Mesenchymal stem cell (in vitro differentiated cells and primary cell): ENCODE data around the gene GABBR2.

Experiments
- DNase-seq: peaks from one replicate; pipeline ENCODE4 v3.0.0-alpha.2; 2013
- H2AFZ ChIP-seq: one replicate; pipeline ENCODE4 v1.6.1; 2013; ENCODE audit warnings: low read depth, mild to moderate bottlenecking, control low read depth, inconsistent platforms, low read length, moderate library complexity
- H2AK5ac ChIP-seq: 2 replicates; pipeline ENCODE4 v1.6.1; 2013; ENCODE audit warnings: low read length, moderate library complexity, mild to moderate bottlenecking, inconsistent platforms; ENCODE audit not compliant: severe bottlenecking
- H2BK120ac ChIP-seq: one replicate; pipeline ENCODE4 v1.6.1; 2013; ENCODE audit warnings: low read depth, mild to moderate bottlenecking, inconsistent platforms, low read length, moderate library complexity
- H2BK12ac ChIP-seq, 2 experiments: one replicate each; pipeline ENCODE4 v1.6.1; 2013; ENCODE audit warnings: inconsistent platforms in 2 of 2, low read length in 2 of 2, mild to moderate bottlenecking in 2 of 2, moderate library complexity in 2 of 2, control low read depth in 1 of 2
- H2BK15ac ChIP-seq: one replicate; pipeline ENCODE4 v1.6.1; 2013; ENCODE audit warnings: mild to moderate bottlenecking, low read depth, inconsistent platforms; ENCODE audit not compliant: poor library complexity, severe bottlenecking
- H2BK5ac ChIP-seq: 2 replicates; pipeline ENCODE4 v1.6.1; 2013; ENCODE audit warnings: low read depth, mild to moderate bottlenecking, low read length, control low read depth, inconsistent platforms; ENCODE audit not compliant: poor library complexity, severe bottlenecking
- H3K14ac ChIP-seq, 2 experiments: one replicate each; pipeline ENCODE4 v1.6.1; 2013; ENCODE audit warnings: inconsistent platforms in 2 of 2, low read length in 2 of 2, control low read depth in 1 of 2, mild to moderate bottlenecking in 1 of 2, moderate library complexity in 1 of 2
- H3K18ac ChIP-seq, 2 experiments: one replicate each; pipeline ENCODE4 v1.6.1; 2013; ENCODE audit warnings: inconsistent platforms in 2 of 2, low read length in 2 of 2, control low read depth in 1 of 2, low read depth in 1 of 2, mild to moderate bottlenecking in 1 of 2
- H3K23ac ChIP-seq, 2 experiments: one replicate each; pipeline ENCODE4 v1.6.1; 2013; ENCODE audit warnings: inconsistent platforms in 2 of 2, low read length in 2 of 2, mild to moderate bottlenecking in 2 of 2, moderate library complexity in 2 of 2, control low read depth in 1 of 2
- H3K27ac ChIP-seq: 2 replicates; pipeline ENCODE4 v1.5.1; 2013; ENCODE audit warnings: mild to moderate bottlenecking, moderate library complexity, low read length, control low read depth, inconsistent platforms; ENCODE audit not compliant: poor library complexity, severe bottlenecking
- H3K27me3 ChIP-seq, 2 experiments: 2 replicates each; pipeline versions ENCODE4 v1.6.1 to v1.7.0; 2013; ENCODE audit warnings: low read length in 2 of 2, mild to moderate bottlenecking in 2 of 2, moderate library complexity in 2 of 2, control low read depth in 1 of 2, inconsistent platforms in 1 of 2; ENCODE audit not compliant: control insufficient read depth in 1 of 2, insufficient read depth in 1 of 2
- H3K36me3 ChIP-seq, 2 experiments: 2 replicates each; pipeline versions ENCODE4 v1.6.1 to v1.7.0; 2013; ENCODE audit warnings: low read length in 2 of 2, control low read depth in 1 of 2, inconsistent platforms in 1 of 2, low read depth in 1 of 2, mild to moderate bottlenecking in 1 of 2; ENCODE audit not compliant: insufficient read depth in 2 of 2, control insufficient read depth in 1 of 2
- H3K4ac ChIP-seq, 2 experiments: one replicate each; pipeline ENCODE4 v1.6.1; 2013; ENCODE audit warnings: inconsistent platforms in 2 of 2, low read length in 2 of 2, mild to moderate bottlenecking in 2 of 2, moderate library complexity in 2 of 2, control low read depth in 1 of 2, low read depth in 1 of 2
- H3K4me1 ChIP-seq: 2 replicates; pipeline ENCODE4 v1.6.1; 2013; ENCODE audit warnings: low read depth, low read length, control low read depth; ENCODE audit not compliant: control insufficient read depth, insufficient read depth
- H3K4me2 ChIP-seq: 2 replicates; pipeline ENCODE4 v1.6.1; 2013; ENCODE audit warnings: low read length, mild to moderate bottlenecking, inconsistent platforms; ENCODE audit not compliant: poor library complexity, severe bottlenecking
- H3K4me3 ChIP-seq, 2 experiments: 2 replicates each; pipeline versions ENCODE4 v1.5.1 to v1.7.0; 2013; ENCODE audit warnings: low read length in 2 of 2, mild to moderate bottlenecking in 2 of 2, control low read depth in 1 of 2, low read depth in 1 of 2; ENCODE audit not compliant: insufficient read depth in 1 of 2
- H3K79me1 ChIP-seq: replicated peaks from 2 replicates; pipeline ENCODE4 v1.6.1; 2013; ENCODE audit warnings: mild to moderate bottlenecking, control low read depth, low read length, inconsistent platforms; ENCODE audit not compliant: poor library complexity, severe bottlenecking
- H3K9ac ChIP-seq: 2 replicates; pipeline ENCODE4 v1.7.0; 2013; ENCODE audit warnings: mild to moderate bottlenecking, low read length, moderate library complexity
- H3K9me3 ChIP-seq: 2 replicates; pipeline ENCODE4 v1.7.0; 2013; ENCODE audit warnings: mild to moderate bottlenecking, low read length; ENCODE audit not compliant: control insufficient read depth
- H4K8ac ChIP-seq: one replicate; pipeline ENCODE4 v1.6.1; 2013; ENCODE audit warnings: inconsistent platforms, mild to moderate bottlenecking, low read length, moderate library complexity
- H4K91ac ChIP-seq: one replicate; pipeline ENCODE4 v1.6.1; 2013; ENCODE audit warnings: mild to moderate bottlenecking, low read length, inconsistent platforms
- whole genome bisulfite sequencing: methylation state at CpG from one replicate; pipeline ENCODE4 v1.1.7; 2013; ENCODE audit warnings: mixed read lengths; 5-methylcytosine and 5-hydroxymethylcytosine counted together

The GABBR2 gene

DNA sequence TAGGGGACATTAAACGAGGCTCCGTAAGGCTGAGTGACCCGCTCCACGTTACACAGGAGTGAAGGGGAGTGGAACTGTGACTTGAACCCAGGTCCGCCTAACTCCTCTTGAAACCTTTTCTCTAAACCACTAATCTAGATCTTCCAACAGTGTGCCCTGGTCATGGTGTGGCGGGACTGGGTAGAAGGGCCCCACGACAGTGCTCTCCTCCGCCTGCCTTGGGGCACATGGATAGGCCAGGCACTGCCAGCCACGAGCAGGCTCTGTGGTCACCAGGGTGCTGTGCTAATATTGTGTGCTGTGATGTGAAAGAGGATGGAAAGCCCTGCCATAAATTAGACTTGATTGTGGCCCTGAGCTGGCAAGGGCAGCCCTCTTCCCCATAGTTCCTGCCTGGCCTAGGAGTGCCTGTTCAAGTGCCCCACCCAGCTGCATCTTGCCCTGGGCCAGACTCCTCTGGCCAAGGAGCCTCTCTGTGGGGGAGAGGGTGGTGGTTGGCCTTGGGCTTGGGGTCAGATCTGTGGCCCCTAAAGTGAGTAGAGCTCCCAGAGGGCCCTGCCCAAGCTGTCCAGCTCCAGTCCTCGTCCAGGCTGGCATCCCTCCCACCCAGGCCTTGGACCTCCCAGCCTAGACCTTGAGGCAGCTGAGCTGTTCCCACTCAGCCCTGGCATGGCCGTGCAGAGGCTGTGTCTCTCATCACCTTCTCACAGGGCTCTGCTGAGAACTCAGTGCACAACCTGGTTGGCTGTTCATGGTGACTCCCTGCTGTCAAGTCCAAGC lies 385.5 kb downstream of the GABBR2 start:
- no peak overlapping the region for H2BK120ac ChIP-seq
- WGBS, result 96% methylated on average over 9 of the region's 11 CpGs
- H2BK5ac ChIP-seq, result no peak overlapping the region
- no peak overlapping the region for H3K27ac ChIP-seq
- H3K18ac ChIP-seq, result peak overlapping the region; percentile 3 to 46
- H3K4me1 ChIP-seq, result peaks cover 12% of the 10 kb centered on the region
- H3K27me3 ChIP-seq, result no peaks in the 10 kb centered on the region
- H2BK12ac ChIP-seq, result peak overlapping the region in 1 of 2 experiments; percentile 1
- H3K9me3 ChIP-seq, result no peaks in the 10 kb centered on the region
- no peak overlapping the region for H3K9ac ChIP-seq
- no peak overlapping the region for H3K23ac ChIP-seq
- no peak overlapping the region for H3K4me3 ChIP-seq
- no peak overlapping the region for H2AFZ ChIP-seq
- peak overlapping the region in 1 of 2 experiments; percentile 88 for H3K4ac ChIP-seq
- peak overlapping the region; percentile 56 for H4K8ac ChIP-seq
- H3K4me2 ChIP-seq, result no peak overlapping the region
- no peaks in the 10 kb centered on the region for H3K36me3 ChIP-seq
- peak overlapping the region; percentile 31 for H2AK5ac ChIP-seq
- H4K91ac ChIP-seq, result peak overlapping the region; percentile 74
- no peak overlapping the region for H2BK15ac ChIP-seq
- H3K79me1 ChIP-seq, result no peaks in the 10 kb centered on the region
- H3K14ac ChIP-seq, result no peak overlapping the region
- no peak for DNase-seq

DNA sequence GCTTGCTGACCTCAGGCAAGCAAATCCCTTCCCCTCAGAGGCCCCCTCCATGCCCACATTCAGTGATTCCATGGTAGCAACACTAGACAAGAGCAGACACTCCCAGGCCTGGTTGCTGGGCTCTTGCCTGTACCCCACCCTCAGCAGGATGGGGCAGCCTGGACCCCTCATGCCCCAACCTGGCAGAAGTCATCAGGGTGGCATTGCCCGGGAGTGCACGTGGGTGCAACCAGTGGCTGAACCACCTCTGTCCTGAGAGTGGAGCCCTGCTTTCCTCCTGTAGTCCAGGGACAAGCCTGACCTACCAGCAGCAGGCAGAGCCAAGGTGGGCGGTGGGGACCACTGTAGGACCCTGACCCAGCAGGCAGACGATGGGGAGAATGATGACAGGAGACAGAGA lies 387.5 kb downstream of the GABBR2 start:
- Histone ChIP-seq H3K4me3 (no peak overlapping the region), H3K4me1 (peaks cover 18% of the 10 kb centered on the region), H3K36me3 (no peaks in the 10 kb centered on the region), H3K4ac (no peak overlapping the region), H2AFZ (no peak overlapping the region), H3K27me3 (no peaks in the 10 kb centered on the region), H3K79me1 (no peaks in the 10 kb centered on the region), H2BK5ac (no peak overlapping the region), H3K23ac (no peak overlapping the region), H3K18ac (no peak overlapping the region), H3K4me2 (no peak overlapping the region), H4K8ac (no peak overlapping the region), H2AK5ac (no peak overlapping the region), H3K27ac (no peak overlapping the region), H2BK120ac (no peak overlapping the region), H3K9ac (no peak overlapping the region), H2BK15ac (no peak overlapping the region), H3K9me3 (no peaks in the 10 kb centered on the region), H4K91ac (no peak overlapping the region), H3K14ac (no peak overlapping the region), H2BK12ac (no peak overlapping the region)
- WGBS, result 95% methylated on average over 4 of the region's 4 CpGs
- DNase-seq, result no peak

DNA sequence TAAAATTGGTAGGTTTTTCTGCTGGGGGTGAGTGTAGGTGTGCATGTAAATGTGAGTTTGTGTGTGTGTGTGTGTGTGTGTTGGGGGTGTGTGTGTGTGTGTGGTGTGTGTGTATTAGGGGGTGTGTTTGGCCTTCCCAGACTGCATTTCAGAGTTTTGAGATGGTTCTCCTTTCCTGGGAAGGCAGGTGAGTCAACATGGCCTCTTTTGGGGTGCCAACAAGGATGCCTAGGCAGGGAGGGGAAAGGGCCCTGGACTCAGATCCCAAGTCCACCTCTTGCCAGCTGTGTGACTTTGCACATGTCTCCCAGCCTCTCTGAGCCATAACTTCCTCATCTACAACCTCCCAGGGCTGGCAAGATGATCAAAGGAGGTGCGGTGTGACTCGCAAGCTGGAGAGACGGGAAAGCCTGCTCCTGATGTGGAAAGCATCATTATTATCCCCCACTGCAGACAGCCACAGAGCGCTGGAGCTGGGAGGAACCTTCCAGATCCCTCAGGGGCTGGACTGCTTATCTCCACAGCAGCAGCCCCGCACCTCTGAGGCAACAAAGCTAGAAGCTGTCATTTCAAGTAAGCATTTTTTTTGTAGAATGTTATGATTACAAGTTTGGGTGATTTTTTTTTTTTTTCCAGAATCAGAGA lies 389.8 kb downstream of the GABBR2 start:
- Histone ChIP-seq H3K9me3 (no peaks in the 10 kb centered on the region), H4K8ac (no peak overlapping the region), H2AFZ (no peak overlapping the region), H4K91ac (no peak overlapping the region), H2BK12ac (no peak overlapping the region), H2BK15ac (no peak overlapping the region), H3K14ac (no peak overlapping the region), H3K4ac (no peak overlapping the region), H2BK120ac (no peak overlapping the region), H3K9ac (no peak overlapping the region), H3K4me1 (peaks cover 16% of the 10 kb centered on the region), H3K4me3 (no peak overlapping the region), H3K4me2 (no peak overlapping the region), H3K23ac (no peak overlapping the region), H2AK5ac (no peak overlapping the region), H3K79me1 (no peaks in the 10 kb centered on the region), H3K36me3 (no peaks in the 10 kb centered on the region), H3K18ac (no peak overlapping the region), H2BK5ac (no peak overlapping the region), H3K27me3 (peaks cover 0 to 7% of the 10 kb centered on the region in 2 experiments), H3K27ac (no peak overlapping the region)
- WGBS, result 76% methylated on average over 5 of the region's 5 CpGs
- peak; percentile 30 for DNase-seq

DNA sequence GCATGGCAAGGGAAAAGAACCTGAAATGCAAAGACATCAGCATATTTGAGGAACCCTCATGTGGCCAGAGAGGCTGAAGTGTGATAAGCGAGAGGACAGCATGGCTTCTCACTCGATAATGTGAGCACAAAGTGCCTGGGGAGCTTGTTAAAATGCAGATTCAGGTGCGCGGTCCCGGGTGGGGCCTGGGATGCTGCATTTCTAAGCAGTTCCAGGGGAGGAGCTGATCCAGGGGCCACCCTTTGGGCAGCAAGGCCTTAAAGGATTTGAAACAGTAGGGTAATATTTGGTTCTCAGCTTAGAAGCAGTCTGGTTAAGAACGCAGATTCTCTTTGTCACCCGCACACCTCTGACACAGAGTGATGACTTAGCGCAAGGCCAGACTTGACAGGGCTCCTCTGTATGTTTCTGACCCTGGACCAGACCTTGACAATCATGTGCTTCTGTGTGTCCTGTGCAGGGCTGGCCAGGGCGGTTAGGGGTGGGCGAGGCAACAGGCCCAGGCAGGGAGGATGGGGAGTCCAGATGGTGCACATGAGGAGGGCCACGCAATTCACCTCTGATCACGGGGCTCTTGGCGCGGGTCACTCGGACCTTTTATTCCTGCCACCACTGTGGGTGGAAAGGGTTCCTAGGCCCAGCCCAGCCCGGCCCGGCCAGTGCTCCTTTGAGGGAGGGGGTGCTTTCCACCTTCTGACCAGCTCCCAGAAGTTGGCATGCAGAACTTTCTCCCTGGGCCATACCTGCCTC lies 390.5 kb downstream of the GABBR2 start:
- H2BK5ac ChIP-seq, result no peak overlapping the region
- no peak for DNase-seq

More for the DNA sequence above, 390.5 kb downstream of the GABBR2 start:
- no peak overlapping the region for H3K9ac ChIP-seq
- no peak overlapping the region for H3K4ac ChIP-seq
- peak overlapping the region in 1 of 2 experiments; percentile 6 for H3K14ac ChIP-seq
- no peaks in the 10 kb centered on the region for H3K79me1 ChIP-seq
- no peak overlapping the region for H2BK120ac ChIP-seq
- no peak overlapping the region for H3K18ac ChIP-seq
- H3K4me2 ChIP-seq, result no peak overlapping the region
- no peak overlapping the region for H4K91ac ChIP-seq
- H3K4me1 ChIP-seq, result peaks cover 12% of the 10 kb centered on the region
- 96% methylated on average over 17 of the region's 17 CpGs for WGBS
- no peaks in the 10 kb centered on the region for H3K36me3 ChIP-seq
- H2BK12ac ChIP-seq, result no peak overlapping the region
- H3K27me3 ChIP-seq, result peaks cover 0 to 10% of the 10 kb centered on the region in 2 experiments
- H3K9me3 ChIP-seq, result no peaks in the 10 kb centered on the region
- H4K8ac ChIP-seq, result no peak overlapping the region
- no peak overlapping the region for H3K23ac ChIP-seq
- no peak overlapping the region for H3K4me3 ChIP-seq
- H3K27ac ChIP-seq, result no peak overlapping the region
- no peak overlapping the region for H2BK15ac ChIP-seq
- no peak overlapping the region for H2AK5ac ChIP-seq
- no peak overlapping the region for H2AFZ ChIP-seq
